OCI-LY3 (cell line): Measurements from ENCODE around the gene HTT.

ENCODE experiments used
- H2AFZ ChIP-seq: fragments of 200-600, 300-600 bp; shearing (Covaris generic); 2 replicates; pipeline ENCODE4 v1.6.0; 2014; ENCODE audit warnings: antibody characterized with exemption, low read depth, low read length
- H3K27ac ChIP-seq: fragments of 200-600, 300-600 bp; sonication (generic); 2 replicates; pipeline ENCODE4 v1.5.1; 2014; ENCODE audit warnings: mild to moderate bottlenecking, low read length, moderate library complexity, mixed read lengths
- H3K27me3 ChIP-seq: fragments of 200-600, 300-600 bp; sonication (generic); 2 replicates; pipeline ENCODE4 v1.6.1; 2014; ENCODE audit warnings: low read depth, low read length, mixed read lengths
- H3K36me3 ChIP-seq: fragments of 200-600, 300-600 bp; sonication (generic); replicated peaks from 2 replicates; pipeline ENCODE3; 2014; ENCODE audit warnings: low read depth, low read length, mixed read lengths
- H3K4me1 ChIP-seq: fragments of 300-600, 200-600 bp; sonication (generic); 2 replicates; pipeline ENCODE4 v1.6.1; 2014; ENCODE audit warnings: low read length, mixed read lengths
- H3K4me2 ChIP-seq: fragments of 200-600, 300-600 bp; sonication (generic); 2 replicates; pipeline ENCODE4 v1.6.1; 2014; ENCODE audit warnings: low read length, mixed read lengths
- H3K4me3 ChIP-seq: fragments of 300-600, 200-600 bp; sonication (generic); 2 replicates; pipeline ENCODE4 v1.5.1; 2014; ENCODE audit warnings: antibody characterized with exemption, mild to moderate bottlenecking, low read length, moderate library complexity
- H3K79me2 ChIP-seq: fragments of 300-600, 200-600 bp; shearing (Covaris generic); 2 replicates; pipeline ENCODE4 v1.6.1; 2014; ENCODE audit warnings: mild to moderate bottlenecking, low read length, mixed read lengths
- H3K9ac ChIP-seq: fragments of 300-600, 200-600 bp; shearing (Covaris generic); 2 replicates; pipeline ENCODE4 v1.6.0; 2014; ENCODE audit warnings: mild to moderate bottlenecking, low read length, moderate library complexity
- H3K9me3 ChIP-seq: fragments of 200-600, 300-600 bp; shearing (Covaris generic); 2 replicates; pipeline ENCODE4 v1.6.1; 2014; ENCODE audit warnings: low read length, mixed read lengths; ENCODE audit not compliant: insufficient read depth
- H4K20me1 ChIP-seq: fragments of 200-600, 300-600 bp; sonication (generic); 2 replicates; pipeline ENCODE4 v1.6.1; 2016; ENCODE audit warnings: low read length, mixed read lengths; ENCODE audit not compliant: insufficient read depth
- CTCF ChIP-seq: fragments of 200-600, 300-600 bp; sonication (generic); IDR thresholded peaks from 2 replicates; pipeline ENCODE4 v1.5.1; 2014; ENCODE audit warnings: antibody characterized with exemption, low read length, low read depth
- EZH2phosphoT487 ChIP-seq: fragments of 200-600 bp; shearing (Covaris generic); IDR thresholded peaks from 2 replicates; pipeline ENCODE4 v1.6.1; 2018; ENCODE audit warnings: antibody characterized with exemption, mixed run types, low read depth

Gene HTT

GRCh38 chr4:3135155-3136011, 60.9 kb downstream of the HTT start:
- Histone ChIP-seq H4K20me1 (peaks cover 3% of the 10 kb centered on the region), H3K9ac (no peak overlapping the region), H3K4me3 (no peak overlapping the region), H3K27me3 (no peaks in the 10 kb centered on the region), H3K4me2 (no peak overlapping the region), H3K27ac (no peak overlapping the region), H3K9me3 (no peaks in the 10 kb centered on the region), H3K79me2 (no peaks in the 10 kb centered on the region), H3K4me1 (no peaks in the 10 kb centered on the region), H3K36me3 (peaks cover 66% of the 10 kb centered on the region), H2AFZ (no peak overlapping the region)
- TF ChIP-seq CTCF (no peak), EZH2phosphoT487 (no peak)

GRCh38 chr4:3136454-3136853, 62.0 kb downstream of the HTT start:
- Histone ChIP-seq H3K4me1 (no peaks in the 10 kb centered on the region), H3K4me2 (no peak overlapping the region), H3K4me3 (no peak overlapping the region), H3K36me3 (peaks cover 66% of the 10 kb centered on the region), H3K27me3 (no peaks in the 10 kb centered on the region), H4K20me1 (no peaks in the 10 kb centered on the region; the same call in 1 of the 2 replicates), H3K27ac (no peak overlapping the region), H2AFZ (no peak overlapping the region), H3K79me2 (no peaks in the 10 kb centered on the region), H3K9ac (no peak overlapping the region), H3K9me3 (no peaks in the 10 kb centered on the region)
- TF ChIP-seq CTCF (peak; percentile 33; the same call in 1 of the 2 replicates), EZH2phosphoT487 (no peak)

- H3K79me2 ChIP-seq = no peaks in the 10 kb centered on the region
- H3K36me3 ChIP-seq = peaks cover 57% of the 10 kb centered on the region
- no peak overlapping the region for H3K4me3 ChIP-seq
- no peak overlapping the region for H3K4me2 ChIP-seq
- H3K9me3 ChIP-seq = no peaks in the 10 kb centered on the region
- H3K27me3 ChIP-seq = no peaks in the 10 kb centered on the region
- no peaks in the 10 kb centered on the region; the same call in 1 of the 2 replicates for H4K20me1 ChIP-seq
- no peak overlapping the region for H3K9ac ChIP-seq
- no peaks in the 10 kb centered on the region for H3K4me1 ChIP-seq
- H2AFZ ChIP-seq = no peak overlapping the region
- TF ChIP-seq EZH2phosphoT487 (no peak), CTCF (no peak)
- H3K27ac ChIP-seq = no peak overlapping the region
Observed at GRCh38 chr4:3137908-3138307, 63.4 kb downstream of the HTT start.

- Histone ChIP-seq H3K4me1 (no peaks in the 10 kb centered on the region), H3K36me3 (peaks cover 62% of the 10 kb centered on the region), H3K9me3 (no peaks in the 10 kb centered on the region), H3K9ac (no peak overlapping the region), H3K79me2 (no peaks in the 10 kb centered on the region), H3K4me2 (no peak overlapping the region), H4K20me1 (no peaks in the 10 kb centered on the region), H3K27ac (no peak overlapping the region), H2AFZ (no peak overlapping the region), H3K27me3 (no peaks in the 10 kb centered on the region), H3K4me3 (no peak overlapping the region)
- peak; percentile 18 for TF ChIP-seq CTCF
- TF ChIP-seq EZH2phosphoT487 = no peak
Observed at GRCh38 chr4:3145234-3145924, 70.9 kb downstream of the HTT start.
